HepG2 (cell line): Measurements from ENCODE around the gene AQP5. TPM values are rescaled to one million over a fixed set of nuclear protein-coding genes. Genes with fewer than 3 reads are reported as not detected.

Experiments used
- ATAC-seq: fragments of 200-7000 bp; cut with Tn5 transposase; 3 replicates; pipeline ENCODE4 v1.9.1; 2020; ENCODE audit warnings: mild to moderate bottlenecking, moderate library complexity
- BruUV-seq: library from RNA; stranded (reverse); fragments of 400-500 nt; replicated peaks from 2 replicates; lab custom pipeline; 2021; lab: Mats Ljungman, UMichigan
- CTCF ChIA-PET: fragments of 300-600 bp; formaldehyde crosslinking; extraction: SDS; loops from one replicate; lab custom pipeline; 2021; ENCODE audit warnings: low total read pairs, inconsistent platforms, low intra/inter-chr PET ratio; lab: Yijun Ruan, JAX
- POLR2A ChIA-PET: fragments of 350-600 bp; sonication (Branson Sonifier 250); formaldehyde crosslinking; loops from one replicate; lab custom pipeline; 2020; ENCODE audit warnings: antibody characterized with exemption, inconsistent platforms; lab: Yijun Ruan, JAX
- DNase-seq: peaks from one replicate; pipeline ENCODE4 v3.0.0-alpha.2; 2015; ENCODE audit warnings: low spot score
- FAIRE-seq: peaks from 3 replicates; lab custom pipeline; 2011; peaks lifted over from hg19 to GRCh38; lab: Jason Lieb, UNC
- H2AFZ ChIP-seq: one replicate; pipeline ENCODE4 v1.6.1; 2011; ENCODE audit warnings: low read length, inconsistent platforms
- H3K27ac ChIP-seq: fragments of 300-600 bp; 3 replicates; pipeline ENCODE4 v1.8.0; 2011; ENCODE audit warnings: mixed run types, mild to moderate bottlenecking, mixed read lengths, low read length, inconsistent platforms; ENCODE audit not compliant: insufficient read depth; ENCODE audit errors: extremely low read length
- H3K27me3 ChIP-seq, 2 experiments: fragments of 200-600 bp in 1 of 2; 2 replicates in 1 of 2; 3 replicates in 1 of 2; pipeline versions ENCODE4 v1.6.0 to v1.8.0; 2011; ENCODE audit warnings: low read length in 2 of 2, mild to moderate bottlenecking in 2 of 2, moderate library complexity in 2 of 2, inconsistent platforms in 1 of 2; ENCODE audit not compliant: insufficient read depth in 2 of 2, control insufficient read depth in 1 of 2
- H3K36me3 ChIP-seq, 2 experiments: fragments of 200-600 bp in 1 of 2; replicated peaks in 1 of 2; 2 replicates in 1 of 2; 3 replicates in 1 of 2; pipeline versions ENCODE4 v1.5.1 to v1.8.0; 2011; ENCODE audit warnings: low read length in 2 of 2, inconsistent platforms in 1 of 2; ENCODE audit not compliant: insufficient read depth in 2 of 2, control insufficient read depth in 1 of 2
- H3K4me1 ChIP-seq: 2 replicates; pipeline ENCODE4 v1.5.1; 2012; ENCODE audit warnings: low read length, inconsistent platforms; ENCODE audit not compliant: insufficient read depth
- H3K4me2 ChIP-seq: 2 replicates; pipeline ENCODE4 v1.6.0; 2011; ENCODE audit warnings: low read depth, low read length, inconsistent platforms
- H3K4me3 ChIP-seq, 3 experiments: fragments of 200-600 bp in 1 of 3; sonication (generic), shearing (Covaris generic) in 1 of 3; replicated peaks in 1 of 3; 2 replicates each; pipeline ENCODE4 v1.5.1; 2011 to 2016; ENCODE audit warnings: low read length in 3 of 3, inconsistent platforms in 2 of 3, low read depth in 2 of 3, mild to moderate bottlenecking in 2 of 3, control low read depth in 1 of 3, mixed read lengths in 1 of 3; ENCODE audit not compliant: insufficient read depth in 1 of 3
- H3K79me2 ChIP-seq: one replicate; pipeline ENCODE4 v1.6.1; 2011; ENCODE audit warnings: low read length, inconsistent platforms; ENCODE audit not compliant: insufficient read depth
- H3K9ac ChIP-seq: 2 replicates; pipeline ENCODE4 v1.6.0; 2011; ENCODE audit warnings: mild to moderate bottlenecking, low read depth, low read length, inconsistent platforms; ENCODE audit not compliant: insufficient read depth
- H3K9me3 ChIP-seq: 2 replicates; pipeline ENCODE4 v1.5.1; 2012; ENCODE audit warnings: mild to moderate bottlenecking, low read length
- H4K20me1 ChIP-seq: 2 replicates; pipeline ENCODE4 v1.6.0; 2011; ENCODE audit warnings: inconsistent platforms, mild to moderate bottlenecking, low read length, moderate library complexity; ENCODE audit not compliant: insufficient read depth
- DPF2 ChIP-seq: sonication (generic); formaldehyde crosslinking; IDR thresholded peaks from 2 replicates; pipeline ENCODE4 v1.4.0; 2020; ENCODE audit warnings: mild to moderate bottlenecking, low read depth, missing genetic modification reagents, borderline replicate concordance
- HNF4G ChIP-seq, 2 experiments: sonication (generic) in 1 of 2; formaldehyde crosslinking in 1 of 2; IDR thresholded peaks; 2 replicates each; pipeline versions ENCODE4 v1.4.0 to v1.6.1; 2011 to 2020; ENCODE audit warnings: borderline replicate concordance in 2 of 2, low read depth in 2 of 2, mild to moderate bottlenecking in 2 of 2, low read length in 1 of 2, missing genetic modification reagents in 1 of 2, moderate library complexity in 1 of 2
- HNRNPK ChIP-seq: fragments of 200-400 bp; formaldehyde crosslinking; IDR thresholded peaks from 2 replicates; pipeline ENCODE4 v1.6.1; 2018; ENCODE audit warnings: low read length, low read depth, moderate library complexity, mild to moderate bottlenecking; ENCODE audit not compliant: poor library complexity, severe bottlenecking
- MAF1 ChIP-seq: sonication (generic); formaldehyde crosslinking; IDR thresholded peaks from 2 replicates; pipeline ENCODE4 v1.5.0; 2020; ENCODE audit warnings: missing genetic modification reagents, borderline replicate concordance
- MATR3 ChIP-seq: sonication (generic); formaldehyde crosslinking; IDR thresholded peaks from 2 replicates; pipeline ENCODE4 v1.4.0; 2020; ENCODE audit warnings: missing genetic modification reagents
- MAZ ChIP-seq, 2 experiments: sonication (generic) in 1 of 2; formaldehyde crosslinking in 1 of 2; IDR thresholded peaks; 2 replicates each; pipeline versions ENCODE4 v1.5.0 to v1.6.1; 2012 to 2020; ENCODE audit warnings: low read depth in 2 of 2, mild to moderate bottlenecking in 2 of 2, borderline replicate concordance in 1 of 2, improper control_type of control experiment in 1 of 2, low read length in 1 of 2, missing genetic modification reagents in 1 of 2, moderate library complexity in 1 of 2
- SMARCC2 ChIP-seq: fragments of 450-650 bp; IDR thresholded peaks from 2 replicates; pipeline ENCODE4 v1.6.1; 2017; ENCODE audit warnings: antibody characterized with exemption, mild to moderate bottlenecking
- THAP11 ChIP-seq: IDR thresholded peaks from 2 replicates; pipeline ENCODE4 v1.6.1; 2016; ENCODE audit warnings: missing biosample characterization, missing genetic modification reagents
- ZKSCAN8 ChIP-seq: IDR thresholded peaks from 2 replicates; pipeline ENCODE4 v1.6.1; 2016; ENCODE audit warnings: borderline replicate concordance, missing genetic modification reagents, missing compliant biosample characterization
- ZNF576 ChIP-seq: sonication (generic); formaldehyde crosslinking; IDR thresholded peaks from 2 replicates; pipeline ENCODE4 v1.4.0; 2020; ENCODE audit warnings: mild to moderate bottlenecking, missing genetic modification reagents
- ZNF850 ChIP-seq: sonication (generic); formaldehyde crosslinking; conservative IDR thresholded peaks from 2 replicates; pipeline ENCODE4 v1.9.0; 2021; ENCODE audit warnings: mild to moderate bottlenecking, missing genetic modification reagents
- WGBS: methylation state at CpG from one replicate; pipeline ENCODE4 v1.1.6; 2017; ENCODE audit warnings: low lambda C conversion rate; 5-methylcytosine and 5-hydroxymethylcytosine counted together
- in situ Hi-C: cut with HindIII; loops from 2 replicates; pipeline ENCODE4 v1.10.0; 2017; ENCODE audit warnings: low pct_unique_long_range_greater_than_20kb; ENCODE audit not compliant: extremely low pct_ligation_motif_present
- intact Hi-C: fragments of 100-400 bp; cut with micrococcal nuclease; formaldehyde crosslinking; loops from one replicate; pipeline ENCODE4 v1.10.0; 2022; ENCODE audit not compliant: unreplicated experiment
- polyA plus RNA-seq, 8 experiments: library from polyadenylated mRNA; depleted of rRNA in 3 of 8; stranded (reverse) in 7 of 8; unstranded in 1 of 8; fragments of >200 nt; fragmentation: Illumina TruSeq in 4 of 8; extraction: Trizol in 4 of 8; gene quantifications; 2 replicates each; pipeline versions ENCODE4 v1.2.1 to v1.2.3, GENCODE V29; 2011 to 2016; ENCODE audit warnings: low read depth in 4 of 8, missing spikeins in 1 of 8, mixed read lengths in 1 of 8; ENCODE audit not compliant: insufficient read depth in 1 of 8
- total RNA-seq, 5 experiments: library from RNA; depleted of rRNA; stranded (reverse); fragments of >200 nt; fragmentation: Illumina TruSeq; extraction: Trizol; gene quantifications; 2 replicates each; pipeline ENCODE4 v1.2.3, GENCODE V29; 2016; ENCODE audit warnings: low read depth in 1 of 5
- TF ChIP-seq, protein P1 (sequence below): sonication (generic); formaldehyde crosslinking; conservative IDR thresholded peaks from 2 replicates; pipeline ENCODE4 v1.4.0; 2020; ENCODE audit warnings: missing genetic modification reagents
- TF ChIP-seq, protein P2 (sequence below): IDR thresholded peaks from 2 replicates; pipeline ENCODE4 v1.6.1; 2016; ENCODE audit warnings: low read depth, borderline replicate concordance

AQP5 gene
- total and polyA plus RNA-seq, 2 of the 13 experiments (the other 11 are each of a cell fraction or from before 2014, with no cell fraction given): not detected

- Histone ChIP-seq H3K27me3 (no peaks in the 10 kb centered on the region), H3K36me3 (peaks cover 4 to 62% of the 10 kb centered on the region in 2 experiments), H3K27ac (no peak overlapping the region), H3K4me2 (no peak overlapping the region), H3K9ac (no peak overlapping the region), H3K4me1 (no peaks in the 10 kb centered on the region), H3K4me3 (no peak overlapping the region), H3K79me2 (no peaks in the 10 kb centered on the region), H3K9me3 (no peaks in the 10 kb centered on the region), H2AFZ (no peak overlapping the region), H4K20me1 (no peaks in the 10 kb centered on the region)
- no peak for DNase-seq
- TF ChIP-seq, protein P1, sequence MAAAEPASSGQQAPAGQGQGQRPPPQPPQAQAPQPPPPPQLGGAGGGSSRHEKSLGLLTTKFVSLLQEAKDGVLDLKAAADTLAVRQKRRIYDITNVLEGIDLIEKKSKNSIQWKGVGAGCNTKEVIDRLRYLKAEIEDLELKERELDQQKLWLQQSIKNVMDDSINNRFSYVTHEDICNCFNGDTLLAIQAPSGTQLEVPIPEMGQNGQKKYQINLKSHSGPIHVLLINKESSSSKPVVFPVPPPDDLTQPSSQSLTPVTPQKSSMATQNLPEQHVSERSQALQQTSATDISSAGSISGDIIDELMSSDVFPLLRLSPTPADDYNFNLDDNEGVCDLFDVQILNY: no peak
- TF ChIP-seq, protein P2, sequence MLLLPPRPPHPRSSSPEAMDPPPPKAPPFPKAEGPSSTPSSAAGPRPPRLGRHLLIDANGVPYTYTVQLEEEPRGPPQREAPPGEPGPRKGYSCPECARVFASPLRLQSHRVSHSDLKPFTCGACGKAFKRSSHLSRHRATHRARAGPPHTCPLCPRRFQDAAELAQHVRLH (CRISPR knock-in tag): no peak
- no peak for TF ChIP-seq ZNF576 (CRISPR knock-in tag)
- TF ChIP-seq MATR3: no peak
- no peak for TF ChIP-seq HNRNPK
- TF ChIP-seq ZKSCAN8 (CRISPR knock-in tag): no peak
- no peak for TF ChIP-seq THAP11 (CRISPR knock-in tag)
- no TSS peak for BruUV-seq
- in situ Hi-C loops: no loop called here
- POLR2A ChIA-PET: no interaction called here
- CTCF ChIA-PET: interaction anchor here (0.7 kb wide), 1 partner anchor 24 kb away, joined by 3 read pairs; no protein-coding TSS in a partner anchor
- no peak for ATAC-seq
- 92% methylated on average over 2 of the region's 2 CpGs for WGBS
- intact Hi-C loops: no loop called here
- FAIRE-seq: no peak
These were observed 36.8 kb downstream of the AQP5 start for GRCh38 chr12:49998453-49998852.

DNA sequence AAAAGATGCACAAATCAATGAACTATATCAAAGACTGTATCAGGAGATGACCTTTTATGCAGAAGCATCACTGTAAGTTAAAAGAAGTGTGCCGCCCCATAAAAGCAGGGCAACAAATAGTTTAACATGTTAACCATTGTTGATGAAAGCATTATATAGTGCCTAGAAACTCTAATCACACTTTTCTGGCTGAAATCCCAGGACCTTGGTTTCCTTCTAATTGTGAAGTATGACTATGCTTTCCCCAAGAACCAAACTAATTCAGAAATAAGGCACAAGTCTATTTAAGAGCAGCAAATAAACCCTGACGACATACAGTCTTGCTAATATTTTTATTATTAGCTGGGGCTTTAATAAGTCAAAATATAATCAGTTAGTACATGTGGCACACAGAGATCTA is 41.9 kb downstream of the AQP5 start:
- H3K27me3 ChIP-seq: no peaks in the 10 kb centered on the region
- no TSS peak for BruUV-seq
- H3K27ac ChIP-seq: no peak overlapping the region
- no peak overlapping the region for H3K9ac ChIP-seq
- no peaks in the 10 kb centered on the region for H3K79me2 ChIP-seq
- WGBS: 100% methylated on average over 2 of the region's 2 CpGs
- H3K4me2 ChIP-seq: no peak overlapping the region
- H3K36me3 ChIP-seq: peaks cover 9 to 72% of the 10 kb centered on the region in 2 experiments
- H4K20me1 ChIP-seq: no peaks in the 10 kb centered on the region
- FAIRE-seq (no peak), DNase-seq (no peak), ATAC-seq (no peak)
- H2AFZ ChIP-seq: no peak overlapping the region
- POLR2A ChIA-PET: no interaction called here
- in situ Hi-C loops: no loop called here
- H3K4me3 ChIP-seq: no peak overlapping the region
- intact Hi-C loops: no loop called here
- TF ChIP-seq MAF1 (CRISPR knock-in tag) (no peak), DPF2 (CRISPR knock-in tag) (no peak), ZNF850 (no peak), SMARCC2 (no peak), MAZ (IDR thresholded peaks at IDR 0.05; ENCODE audit: borderline replicate concordance, low read depth, low read length) (no peak), MAZ (CRISPR knock-in tag; IDR thresholded peaks at IDR 0.05; ENCODE audit: low read depth) (no peak), HNF4G (IDR thresholded peaks at IDR 0.05; ENCODE audit: borderline replicate concordance, low read depth, low read length) (no peak), HNF4G (CRISPR knock-in tag; IDR thresholded peaks at IDR 0.05; ENCODE audit: borderline replicate concordance, low read depth) (no peak)
- H3K4me1 ChIP-seq: peaks cover 15% of the 10 kb centered on the region
- no peaks in the 10 kb centered on the region for H3K9me3 ChIP-seq
- CTCF ChIA-PET: no interaction called here
